RWPE1 (cell line): ENCODE results near the gene YPEL4.

Experiments used
- CTCF ChIA-PET: fragments of 350-600 bp; sonication (Branson Sonifier 250); formaldehyde crosslinking; extraction: SDS; loops from one replicate; lab custom pipeline; 2021; lab: Yijun Ruan, JAX
- POLR2A ChIA-PET: fragments of 400-600 bp; formaldehyde crosslinking; extraction: SDS; loops from one replicate; lab custom pipeline; 2020; ENCODE audit warnings: antibody characterized with exemption; ENCODE audit not compliant: low non-redundant PET; lab: Yijun Ruan, JAX
- DNase-seq: peaks from one replicate; pipeline ENCODE4 v3.0.0; 2012; ENCODE audit warnings: low spot score
- H3K27ac ChIP-seq: fragments of 450-650 bp; 2 replicates; pipeline ENCODE4 v1.5.1; 2017
- TF ChIP-seq, protein P1 (sequence below): fragments of 450-650 bp; conservative IDR thresholded peaks from 2 replicates; pipeline ENCODE4 v1.5.1; 2017; ENCODE audit warnings: low read depth, mild to moderate bottlenecking

YPEL4 gene

GRCh38 chr11:57662893-57663292 lies 13.2 kb upstream of the YPEL4 start:
- peak overlapping the region; percentile 26 for H3K27ac ChIP-seq
- ChIA-PET POLR2A (interaction anchor here (0.5 kb wide), 1 partner anchor 38 kb away, joined by 3 read pairs; no protein-coding TSS in a partner anchor), CTCF (interaction anchor here (0.7 to 0.8 kb wide), 2 partner anchors 35 to 624 kb away, joined by 3 read pairs; no protein-coding TSS in a partner anchor)
- TF ChIP-seq, protein P1, sequence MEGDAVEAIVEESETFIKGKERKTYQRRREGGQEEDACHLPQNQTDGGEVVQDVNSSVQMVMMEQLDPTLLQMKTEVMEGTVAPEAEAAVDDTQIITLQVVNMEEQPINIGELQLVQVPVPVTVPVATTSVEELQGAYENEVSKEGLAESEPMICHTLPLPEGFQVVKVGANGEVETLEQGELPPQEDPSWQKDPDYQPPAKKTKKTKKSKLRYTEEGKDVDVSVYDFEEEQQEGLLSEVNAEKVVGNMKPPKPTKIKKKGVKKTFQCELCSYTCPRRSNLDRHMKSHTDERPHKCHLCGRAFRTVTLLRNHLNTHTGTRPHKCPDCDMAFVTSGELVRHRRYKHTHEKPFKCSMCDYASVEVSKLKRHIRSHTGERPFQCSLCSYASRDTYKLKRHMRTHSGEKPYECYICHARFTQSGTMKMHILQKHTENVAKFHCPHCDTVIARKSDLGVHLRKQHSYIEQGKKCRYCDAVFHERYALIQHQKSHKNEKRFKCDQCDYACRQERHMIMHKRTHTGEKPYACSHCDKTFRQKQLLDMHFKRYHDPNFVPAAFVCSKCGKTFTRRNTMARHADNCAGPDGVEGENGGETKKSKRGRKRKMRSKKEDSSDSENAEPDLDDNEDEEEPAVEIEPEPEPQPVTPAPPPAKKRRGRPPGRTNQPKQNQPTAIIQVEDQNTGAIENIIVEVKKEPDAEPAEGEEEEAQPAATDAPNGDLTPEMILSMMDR: no peak
- DNase-seq: no peak

DNA sequence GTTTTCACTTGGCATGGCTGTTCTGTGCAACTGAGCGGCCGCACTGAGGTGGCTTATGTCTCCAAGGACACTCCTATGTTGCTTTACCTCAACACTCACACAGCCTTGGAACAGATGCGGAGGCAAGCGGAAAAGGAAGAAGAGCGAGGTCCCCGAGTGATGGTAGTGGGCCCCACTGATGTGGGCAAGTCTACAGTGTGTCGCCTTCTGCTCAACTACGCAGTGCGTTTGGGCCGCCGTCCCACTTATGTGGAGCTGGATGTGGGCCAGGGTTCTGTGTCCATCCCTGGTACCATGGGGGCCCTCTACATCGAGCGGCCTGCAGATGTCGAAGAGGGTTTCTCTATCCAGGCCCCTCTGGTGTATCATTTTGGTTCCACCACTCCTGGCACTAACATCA lies 10.0 kb upstream of the YPEL4 start:
- CTCF ChIA-PET: interaction anchor here (0.9 kb wide), 1 partner anchor 15 kb away, joined by 3 read pairs; no protein-coding TSS in a partner anchor
- DNase-seq: no peak
- TF ChIP-seq, protein P1: no peak
- no peak overlapping the region for H3K27ac ChIP-seq
- POLR2A ChIA-PET: no interaction called here

DNA sequence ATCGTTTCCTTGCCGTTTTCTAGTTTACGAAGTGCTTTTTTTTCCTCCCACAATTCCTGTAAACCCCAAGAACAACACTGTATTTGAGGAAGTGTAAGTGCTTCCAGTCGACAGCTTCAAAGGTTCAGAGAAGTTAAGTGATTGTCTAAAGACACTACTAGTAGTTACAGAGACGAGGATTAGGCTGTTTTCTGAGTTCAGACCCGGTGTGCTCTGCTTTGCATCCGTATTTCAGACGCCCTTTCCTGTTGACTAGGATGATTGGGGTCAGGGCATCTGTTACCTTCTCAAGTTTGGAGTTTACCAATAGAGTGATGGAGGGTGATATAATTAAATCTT lies 8.3 kb upstream of the YPEL4 start:
- TF ChIP-seq, protein P1: no peak
- peak overlapping the region; percentile 89 for H3K27ac ChIP-seq
- POLR2A ChIA-PET: no interaction called here
- CTCF ChIA-PET: interaction anchor here (0.9 to 1.3 kb wide), 2 partner anchors 14 to 143 kb away, joined by 3 to 4 read pairs; no protein-coding TSS in a partner anchor
- DNase-seq: no peak

DNA sequence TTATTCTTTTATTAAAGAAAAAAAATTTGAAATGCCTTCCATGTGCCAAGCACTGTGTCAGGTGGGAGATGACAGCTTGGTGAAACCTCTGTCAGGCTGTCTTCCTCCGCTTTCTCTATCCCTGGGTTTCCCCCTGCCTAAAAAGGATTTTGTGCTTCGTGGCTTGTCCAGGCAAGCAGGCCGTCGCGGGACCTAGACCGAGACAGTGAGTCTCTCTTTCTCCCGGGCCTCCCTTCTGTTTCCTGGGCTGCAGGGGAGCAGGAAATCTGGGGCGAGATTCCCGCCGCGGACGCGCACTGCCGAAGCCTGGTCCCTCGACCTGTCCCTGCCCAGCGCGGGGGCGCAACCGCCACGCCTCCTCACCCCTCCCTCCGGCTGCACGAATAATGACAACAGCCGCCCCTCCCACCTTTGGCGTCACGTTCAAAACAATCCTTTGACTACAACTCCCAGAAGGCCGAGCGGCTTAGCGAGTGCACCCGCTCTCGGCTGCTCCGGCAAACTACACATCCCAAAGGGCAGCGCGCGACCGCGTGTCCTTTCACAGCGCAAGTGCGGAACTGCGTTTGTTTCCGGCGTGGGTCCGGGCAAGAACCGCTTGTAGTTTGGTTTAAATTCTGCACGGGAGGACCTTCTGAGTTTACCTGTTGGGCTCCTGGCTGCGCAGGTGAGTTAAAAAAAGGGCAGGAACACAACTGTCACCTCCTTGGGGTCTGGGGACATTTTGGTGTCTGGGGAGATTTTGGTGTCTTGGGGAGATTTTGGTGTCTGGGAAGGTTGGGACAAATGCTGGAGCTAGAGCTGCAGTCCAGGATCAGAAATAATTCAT lies 7.7 kb upstream of the YPEL4 start, which contains the start of gene CLP1:
Gene CLP1 (plus strand): TSS at position 569 of the 829 bp plus-strand sequence. CDS start 1,715 bp downstream, outside the sequence.
- TF ChIP-seq, protein P1: no peak
- ChIA-PET POLR2A (no interaction called here), CTCF (interaction anchor here (0.6 to 1.3 kb wide), 3 partner anchors 13 to 143 kb away, joined by 3 to 4 read pairs (median 3); no protein-coding TSS in a partner anchor)
- H3K27ac ChIP-seq: peak within 1 kb of the TSS; percentile 89
- DNase-seq: peak; percentile 96

GRCh38 chr11:57656885-57657193 lies 7.1 kb upstream of the YPEL4 start:
- peak overlapping the region; percentile 89 for H3K27ac ChIP-seq
- TF ChIP-seq, protein P1: no peak
- ChIA-PET CTCF (interaction anchor here (0.5 to 0.6 kb wide), 2 partner anchors 29 to 89 kb away, joined by 3 read pairs; no protein-coding TSS in a partner anchor), POLR2A (no interaction called here)
- DNase-seq: no peak

DNA sequence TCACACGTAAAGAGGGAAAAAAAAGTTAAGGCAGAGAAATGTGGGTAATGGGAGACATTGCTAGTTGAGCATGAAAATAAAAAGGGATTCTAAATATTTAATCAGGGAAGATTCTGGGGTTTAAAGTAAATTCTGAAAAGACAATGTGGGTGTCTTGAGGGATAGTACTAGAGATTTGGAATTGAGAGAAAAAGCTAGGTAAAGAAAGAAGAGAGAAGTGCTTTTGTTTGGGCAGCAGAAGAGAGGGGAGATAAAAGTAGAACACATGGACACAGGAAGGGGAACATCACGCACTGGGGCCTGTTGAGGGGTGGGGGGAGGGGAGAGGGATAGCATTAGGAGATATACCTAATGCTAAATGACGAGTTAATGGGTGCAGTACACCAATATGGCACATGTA lies 3.5 kb upstream of the YPEL4 start:
- DNase-seq: no peak
- TF ChIP-seq, protein P1: no peak
- H3K27ac ChIP-seq: no peak overlapping the region
- ChIA-PET CTCF (no interaction called here), POLR2A (no interaction called here)
